Measurements from ENCODE around the gene EXOSC2. TPM values are rescaled to one million over a fixed set of nuclear protein-coding genes. Genes with fewer than 3 reads are reported as not detected.

The EXOSC2 gene
- total and polyA plus RNA-seq, 2 experiments from 2014 or later: 31.0 to 47.4 TPM

GRCh38 chr9:130711469-130711868 is 17.9 kb downstream of the EXOSC2 start:
- no peak for DNase-seq (ENCODE audit: low read depth in 1 of 2, low spot score in 1 of 2)
- H3K4me1 ChIP-seq (ENCODE audit: low read depth): peaks cover 8% of the 10 kb centered on the region
- no peak overlapping the region for H3K27ac ChIP-seq
- H3K9me3 ChIP-seq (ENCODE audit: low read depth): no peaks in the 10 kb centered on the region
- no peak overlapping the region for H3K4me3 ChIP-seq
- no peaks in the 10 kb centered on the region for H3K36me3 ChIP-seq
- H3K27me3 ChIP-seq: no peaks in the 10 kb centered on the region
- TF ChIP-seq CTCF (IDR thresholded peaks at IDR 0.05; ENCODE audit: low read depth, low read length): no peak

- Histone ChIP-seq H3K36me3 (no peaks in the 10 kb centered on the region), H3K4me1 (ENCODE audit: low read depth) (peaks cover 8% of the 10 kb centered on the region), H3K27me3 (no peaks in the 10 kb centered on the region), H3K4me3 (peak overlapping the region; percentile 89), H3K27ac (peak overlapping the region; percentile 98), H3K9me3 (ENCODE audit: low read depth) (no peaks in the 10 kb centered on the region)
- TF ChIP-seq CTCF (IDR thresholded peaks at IDR 0.05; ENCODE audit: low read depth, low read length): no peak
- peak; percentile 99 to 100 for DNase-seq (ENCODE audit: low read depth in 1 of 2, low spot score in 1 of 2)
Measured at GRCh38 chr9:130712564-130713285, 19.1 kb downstream of the EXOSC2 start.

GRCh38 chr9:130713286-130713960 is 19.8 kb downstream of the EXOSC2 start:
- H3K27ac ChIP-seq: peak overlapping the region; percentile 98
- H3K9me3 ChIP-seq (ENCODE audit: low read depth): no peaks in the 10 kb centered on the region
- no peaks in the 10 kb centered on the region for H3K27me3 ChIP-seq
- no peaks in the 10 kb centered on the region for H3K36me3 ChIP-seq
- H3K4me1 ChIP-seq (ENCODE audit: low read depth): peaks cover 10% of the 10 kb centered on the region
- DNase-seq (ENCODE audit: low read depth in 1 of 2, low spot score in 1 of 2): peak; percentile 45 to 47
- TF ChIP-seq CTCF (IDR thresholded peaks at IDR 0.05; ENCODE audit: low read depth, low read length): no peak
- peak overlapping the region; percentile 89 for H3K4me3 ChIP-seq

GRCh38 chr9:130714586-130715110 is 21.1 kb downstream of the EXOSC2 start:
- peaks cover 13% of the 10 kb centered on the region for H3K4me1 ChIP-seq (ENCODE audit: low read depth)
- H3K36me3 ChIP-seq: no peaks in the 10 kb centered on the region
- no peaks in the 10 kb centered on the region for H3K9me3 ChIP-seq (ENCODE audit: low read depth)
- no peaks in the 10 kb centered on the region for H3K27me3 ChIP-seq
- peak overlapping the region; percentile 89 for H3K4me3 ChIP-seq
- peak overlapping the region; percentile 49 for H3K27ac ChIP-seq
- no peak for TF ChIP-seq CTCF (IDR thresholded peaks at IDR 0.05; ENCODE audit: low read depth, low read length)
- DNase-seq (ENCODE audit: low read depth in 1 of 2, low spot score in 1 of 2): no peak

- no peaks in the 10 kb centered on the region for H3K27me3 ChIP-seq
- H3K36me3 ChIP-seq: no peaks in the 10 kb centered on the region
- DNase-seq (ENCODE audit: low read depth in 1 of 2, low spot score in 1 of 2): no peak
- TF ChIP-seq CTCF (IDR thresholded peaks at IDR 0.05; ENCODE audit: low read depth, low read length): no peak
- H3K9me3 ChIP-seq (ENCODE audit: low read depth): no peaks in the 10 kb centered on the region
- peak overlapping the region; percentile 89 for H3K4me3 ChIP-seq
- H3K4me1 ChIP-seq (ENCODE audit: low read depth): peaks cover 13% of the 10 kb centered on the region
- H3K27ac ChIP-seq: peak overlapping the region; percentile 49
Measured at GRCh38 chr9:130715270-130715669, 21.7 kb downstream of the EXOSC2 start.

Data from cardiac muscle cell (in vitro differentiated cells and primary cell).